Activated T-cell treated with anti-CD3 and anti-CD28 coated beads for 48 hours (primary cell): ENCODE measurements around the gene RFX7.

ENCODE experiments used
- DNase-seq: peaks from one replicate; pipeline ENCODE4 v3.0.0-alpha.2; 2020; ENCODE audit warnings: low read depth

RFX7 gene

GRCh38 chr15:56244038-56244810, 545 bp upstream of the RFX7 start:
- DNase-seq = peak; percentile 27

- no peak for DNase-seq
Measured at GRCh38 chr15:56242576-56243162, 1.0 kb downstream of the RFX7 start.

GRCh38 chr15:56241374-56242105, 2.1 kb downstream of the RFX7 start:
- no peak for DNase-seq

- no peak for DNase-seq
Measured at GRCh38 chr15:56240390-56240789, 3.3 kb downstream of the RFX7 start.

- no peak for DNase-seq
Measured at GRCh38 chr15:56236197-56236596, 7.5 kb downstream of the RFX7 start.

- no peak for DNase-seq
Measured at GRCh38 chr15:56234804-56235203, 8.9 kb downstream of the RFX7 start.

GRCh38 chr15:56233549-56233948, 10.1 kb downstream of the RFX7 start:
- DNase-seq = no peak

GRCh38 chr15:56232058-56232457, 11.6 kb downstream of the RFX7 start:
- DNase-seq = no peak

- no peak for DNase-seq
Measured at GRCh38 chr15:56228854-56229253, 14.8 kb downstream of the RFX7 start.

GRCh38 chr15:56228352-56228751, 15.3 kb downstream of the RFX7 start:
- no peak for DNase-seq

GRCh38 chr15:56227780-56228179, 15.9 kb downstream of the RFX7 start:
- no peak for DNase-seq

- no peak for DNase-seq
Measured at GRCh38 chr15:56227306-56227705, 16.4 kb downstream of the RFX7 start.

- no peak for DNase-seq
Measured at GRCh38 chr15:56225520-56225919, 18.2 kb downstream of the RFX7 start.

GRCh38 chr15:56222302-56222701, 21.4 kb downstream of the RFX7 start:
- DNase-seq = no peak

- no peak for DNase-seq
Measured at GRCh38 chr15:56217341-56217740, 26.3 kb downstream of the RFX7 start.

GRCh38 chr15:56215769-56216168, 27.9 kb downstream of the RFX7 start:
- no peak for DNase-seq

- DNase-seq = no peak
Measured at GRCh38 chr15:56211960-56212550, 31.6 kb downstream of the RFX7 start.

- no peak for DNase-seq
Measured at GRCh38 chr15:56211064-56211463, 32.6 kb downstream of the RFX7 start.

GRCh38 chr15:56208641-56209155, 35.0 kb downstream of the RFX7 start:
- DNase-seq = no peak

GRCh38 chr15:56208185-56208584, 35.5 kb downstream of the RFX7 start:
- no peak for DNase-seq

- DNase-seq = no peak
Measured at GRCh38 chr15:56207711-56208110, 36.0 kb downstream of the RFX7 start.

- no peak for DNase-seq
Measured at GRCh38 chr15:56207092-56207491, 36.6 kb downstream of the RFX7 start.
